HepG2 (cell line): ENCODE results near the gene SGSH.

ENCODE experiments used
- BORCS8-MEF2B ChIP-seq: sonication (generic); formaldehyde crosslinking; IDR thresholded peaks from 2 replicates; pipeline ENCODE4 v1.8.0; 2022; ENCODE audit warnings: mild to moderate bottlenecking, missing genetic modification reagents
- EZH2 ChIP-seq: conservative IDR thresholded peaks from 2 replicates; pipeline ENCODE4 v1.6.1; 2012; ENCODE audit warnings: mild to moderate bottlenecking, low read depth, low read length, moderate library complexity
- GATA4 ChIP-seq: sonication (generic); IDR thresholded peaks from 2 replicates; pipeline ENCODE4 v1.6.1; 2016; ENCODE audit warnings: antibody characterized with exemption, low read depth, borderline replicate concordance
- HNRNPL ChIP-seq: fragments of 200-400 bp; formaldehyde crosslinking; IDR thresholded peaks from 2 replicates; pipeline ENCODE4 v1.6.1; 2017; ENCODE audit warnings: mild to moderate bottlenecking, low read depth, low read length
- RAD21 ChIP-seq: fragments of 450-650 bp; formaldehyde crosslinking; IDR thresholded peaks from 2 replicates; pipeline ENCODE4 v1.5.0; 2020; ENCODE audit warnings: mild to moderate bottlenecking
- SRSF9 ChIP-seq: fragments of 200-400 bp; formaldehyde crosslinking; IDR thresholded peaks from 2 replicates; pipeline ENCODE4 v1.6.1; 2018; ENCODE audit warnings: borderline replicate concordance, mild to moderate bottlenecking, low read depth, low read length; ENCODE audit not compliant: insufficient read depth, poor library complexity, severe bottlenecking
- YY1 ChIP-seq: IDR thresholded peaks from 2 replicates; pipeline ENCODE4 v1.6.1; 2011; ENCODE audit warnings: low read length, low read depth, moderate library complexity, mild to moderate bottlenecking; ENCODE audit not compliant: insufficient read depth, insufficient replicate concordance
- ZFY ChIP-seq: sonication (generic); formaldehyde crosslinking; IDR thresholded peaks from 2 replicates; pipeline ENCODE4 v1.4.0; 2020; ENCODE audit warnings: missing genetic modification reagents
- ZNF282 ChIP-seq: fragments of 450-650 bp; IDR thresholded peaks from 2 replicates; pipeline ENCODE4 v1.6.1; 2018; ENCODE audit not compliant: partially characterized antibody
- ZSCAN30 ChIP-seq: sonication (generic); formaldehyde crosslinking; IDR thresholded peaks from 2 replicates; pipeline ENCODE4 v1.5.0; 2020; ENCODE audit warnings: mild to moderate bottlenecking, missing genetic modification reagents
- TF ChIP-seq, protein P1 (sequence below): sonication (generic); formaldehyde crosslinking; IDR thresholded peaks from 2 replicates; pipeline ENCODE4 v1.4.0; 2020; ENCODE audit warnings: missing genetic modification reagents
- TF ChIP-seq, protein P2 (sequence below): sonication (generic); formaldehyde crosslinking; IDR thresholded peaks from 2 replicates; pipeline ENCODE4 v1.5.0; 2020; ENCODE audit warnings: mild to moderate bottlenecking, missing genetic modification reagents, moderate library complexity
- TF ChIP-seq, protein P3 (sequence below): sonication (generic); formaldehyde crosslinking; IDR thresholded peaks from 2 replicates; pipeline ENCODE4 v1.8.0; 2022; ENCODE audit warnings: mild to moderate bottlenecking, missing genetic modification reagents, borderline replicate concordance

DNA sequence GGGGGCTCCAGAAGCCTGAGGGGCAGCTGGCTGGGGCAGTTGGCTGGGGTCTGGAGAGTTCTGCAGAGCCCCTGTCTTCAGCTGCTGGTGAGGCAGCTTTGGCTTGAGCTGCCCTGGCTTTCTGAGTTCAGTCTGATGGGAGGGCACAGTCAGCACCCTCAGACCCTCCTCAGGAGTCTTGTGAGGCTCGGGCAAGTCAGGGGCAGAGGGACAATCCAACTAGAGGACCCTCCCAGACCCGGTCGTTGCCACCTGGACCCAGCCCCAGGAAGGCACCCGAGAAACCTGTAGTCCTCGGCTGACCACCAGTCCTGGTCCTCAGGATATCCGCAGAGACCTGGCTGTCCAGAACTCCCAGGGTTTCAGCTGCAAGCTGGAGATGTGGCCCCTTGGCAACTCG, 48.5 kb downstream of the SGSH start:
- TF ChIP-seq, protein P1, sequence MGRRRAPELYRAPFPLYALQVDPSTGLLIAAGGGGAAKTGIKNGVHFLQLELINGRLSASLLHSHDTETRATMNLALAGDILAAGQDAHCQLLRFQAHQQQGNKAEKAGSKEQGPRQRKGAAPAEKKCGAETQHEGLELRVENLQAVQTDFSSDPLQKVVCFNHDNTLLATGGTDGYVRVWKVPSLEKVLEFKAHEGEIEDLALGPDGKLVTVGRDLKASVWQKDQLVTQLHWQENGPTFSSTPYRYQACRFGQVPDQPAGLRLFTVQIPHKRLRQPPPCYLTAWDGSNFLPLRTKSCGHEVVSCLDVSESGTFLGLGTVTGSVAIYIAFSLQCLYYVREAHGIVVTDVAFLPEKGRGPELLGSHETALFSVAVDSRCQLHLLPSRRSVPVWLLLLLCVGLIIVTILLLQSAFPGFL (CRISPR knock-in tag) = no peak
- TF ChIP-seq, protein P2, sequence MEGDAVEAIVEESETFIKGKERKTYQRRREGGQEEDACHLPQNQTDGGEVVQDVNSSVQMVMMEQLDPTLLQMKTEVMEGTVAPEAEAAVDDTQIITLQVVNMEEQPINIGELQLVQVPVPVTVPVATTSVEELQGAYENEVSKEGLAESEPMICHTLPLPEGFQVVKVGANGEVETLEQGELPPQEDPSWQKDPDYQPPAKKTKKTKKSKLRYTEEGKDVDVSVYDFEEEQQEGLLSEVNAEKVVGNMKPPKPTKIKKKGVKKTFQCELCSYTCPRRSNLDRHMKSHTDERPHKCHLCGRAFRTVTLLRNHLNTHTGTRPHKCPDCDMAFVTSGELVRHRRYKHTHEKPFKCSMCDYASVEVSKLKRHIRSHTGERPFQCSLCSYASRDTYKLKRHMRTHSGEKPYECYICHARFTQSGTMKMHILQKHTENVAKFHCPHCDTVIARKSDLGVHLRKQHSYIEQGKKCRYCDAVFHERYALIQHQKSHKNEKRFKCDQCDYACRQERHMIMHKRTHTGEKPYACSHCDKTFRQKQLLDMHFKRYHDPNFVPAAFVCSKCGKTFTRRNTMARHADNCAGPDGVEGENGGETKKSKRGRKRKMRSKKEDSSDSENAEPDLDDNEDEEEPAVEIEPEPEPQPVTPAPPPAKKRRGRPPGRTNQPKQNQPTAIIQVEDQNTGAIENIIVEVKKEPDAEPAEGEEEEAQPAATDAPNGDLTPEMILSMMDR (CRISPR knock-in tag) = no peak
- TF ChIP-seq ZSCAN30 (CRISPR knock-in tag) (no peak), YY1 (no peak), EZH2 (no peak), ZNF282 (no peak), BORCS8-MEF2B (CRISPR knock-in tag) (no peak), HNRNPL (no peak), RAD21 (CRISPR knock-in tag) (no peak), ZFY (CRISPR knock-in tag) (no peak), GATA4 (no peak), SRSF9 (no peak)
- TF ChIP-seq, protein P3, sequence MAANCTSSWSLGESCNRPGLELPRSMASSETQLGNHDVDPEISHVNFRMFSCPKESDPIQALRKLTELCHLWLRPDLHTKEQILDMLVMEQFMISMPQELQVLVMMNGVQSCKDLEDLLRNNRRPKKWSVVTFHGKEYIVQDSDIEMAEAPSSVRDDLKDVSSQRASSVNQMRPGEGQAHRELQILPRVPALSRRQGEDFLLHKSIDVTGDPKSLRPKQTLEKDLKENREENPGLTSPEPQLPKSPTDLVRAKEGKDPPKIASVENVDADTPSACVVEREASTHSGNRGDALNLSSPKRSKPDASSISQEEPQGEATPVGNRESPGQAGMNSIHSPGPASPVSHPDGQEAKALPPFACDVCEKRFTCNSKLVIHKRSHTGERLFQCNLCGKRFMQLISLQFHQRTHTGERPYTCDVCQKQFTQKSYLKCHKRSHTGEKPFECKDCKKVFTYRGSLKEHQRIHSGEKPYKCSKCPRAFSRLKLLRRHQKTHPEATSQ (CRISPR knock-in tag) = no peak
